ENCODE data around the gene HOXC5. TPM values are rescaled to one million over a fixed set of nuclear protein-coding genes. Genes with fewer than 3 reads are reported as not detected.

HOXC5 gene
- total RNA-seq, 2 experiments from 2014 or later: not detected

GRCh38 chr12:54014377-54015017 lies 18.4 kb upstream of the HOXC5 start:
- CTCF ChIA-PET: no interaction called here
- POLR2A ChIA-PET: no interaction called here
- Histone ChIP-seq H3K4me1 (ENCODE audit: insufficient read depth, low read length) (peaks cover 52% of the 10 kb centered on the region), H3K9me3 (ENCODE audit: control insufficient read depth in 1 of 2, insufficient read depth in 1 of 2, low read length in 2 of 2) (peaks cover 0 to 37% of the 10 kb centered on the region in 2 experiments), H3K36me3 (ENCODE audit: insufficient read depth, low read length) (no peaks in the 10 kb centered on the region), H3K27me3 (ENCODE audit: control insufficient read depth in 1 of 2, insufficient read depth in 2 of 2, low read length in 2 of 2) (peaks cover 90 to 95% of the 10 kb centered on the region in 2 experiments), H3K4me3 (ENCODE audit: low read length) (no peak overlapping the region), H3K27ac (ENCODE audit: low read depth in 1 of 2, low read length in 2 of 2) (no peak overlapping the region)
- ATAC-seq (ENCODE audit: poor library complexity): no peak
- no peak for TF ChIP-seq CTCF (IDR thresholded peaks at IDR 0.05)
- Mint-ChIP-seq H3K27ac (no peak overlapping the region), H3K27me3 (peaks cover 93% of the 10 kb centered on the region), H3K4me3 (peak overlapping the region; percentile 56), H3K36me3 (ENCODE audit: low read depth) (no peaks in the 10 kb centered on the region), H3K4me1 (ENCODE audit: low read depth) (peaks cover 38% of the 10 kb centered on the region), H3K9me3 (no peaks in the 10 kb centered on the region)
- intact Hi-C loops (cut with DNase I, micrococcal nuclease): loop anchor here in 1 of 2 experiments (2.0 kb wide), 1 partner anchor 14 kb away; the partner anchor contains the start of gene HOXC6
- DNase-seq: no peak

GRCh38 chr12:54015018-54015931 lies 17.6 kb upstream of the HOXC5 start:
- Histone ChIP-seq H3K27ac (ENCODE audit: low read depth in 1 of 2, low read length in 2 of 2) (no peak overlapping the region), H3K36me3 (ENCODE audit: insufficient read depth, low read length) (no peaks in the 10 kb centered on the region), H3K27me3 (ENCODE audit: control insufficient read depth in 1 of 2, insufficient read depth in 2 of 2, low read length in 2 of 2) (peaks cover 88 to 95% of the 10 kb centered on the region in 2 experiments), H3K4me3 (ENCODE audit: low read length) (no peak overlapping the region), H3K9me3 (ENCODE audit: control insufficient read depth in 1 of 2, insufficient read depth in 1 of 2, low read length in 2 of 2) (peaks cover 0 to 30% of the 10 kb centered on the region in 2 experiments), H3K4me1 (ENCODE audit: insufficient read depth, low read length) (peaks cover 48% of the 10 kb centered on the region)
- TF ChIP-seq CTCF (IDR thresholded peaks at IDR 0.05): no peak
- Mint-ChIP-seq H3K27ac (no peak overlapping the region), H3K9me3 (no peaks in the 10 kb centered on the region), H3K27me3 (peaks cover 93% of the 10 kb centered on the region), H3K4me3 (peak overlapping the region; percentile 56), H3K36me3 (ENCODE audit: low read depth) (no peaks in the 10 kb centered on the region), H3K4me1 (ENCODE audit: low read depth) (peaks cover 31% of the 10 kb centered on the region)
- CTCF ChIA-PET: interaction anchor here (0.8 to 2.0 kb wide), 3 partner anchors 10 to 192 kb away, joined by 3 to 6 read pairs (median 4); no protein-coding TSS in a partner anchor
- DNase-seq (no peak), ATAC-seq (ENCODE audit: poor library complexity) (no peak)
- POLR2A ChIA-PET: interaction anchor here (1.7 to 2.1 kb wide), 2 partner anchors 38 to 172 kb away, joined by 4 to 6 read pairs; partner anchors contain the start of gene HOXC4
- intact Hi-C loops (cut with DNase I, micrococcal nuclease): loop anchor here in 1 of 2 experiments (2.0 kb wide), 1 partner anchor 14 kb away; the partner anchor contains the start of gene HOXC6

DNA sequence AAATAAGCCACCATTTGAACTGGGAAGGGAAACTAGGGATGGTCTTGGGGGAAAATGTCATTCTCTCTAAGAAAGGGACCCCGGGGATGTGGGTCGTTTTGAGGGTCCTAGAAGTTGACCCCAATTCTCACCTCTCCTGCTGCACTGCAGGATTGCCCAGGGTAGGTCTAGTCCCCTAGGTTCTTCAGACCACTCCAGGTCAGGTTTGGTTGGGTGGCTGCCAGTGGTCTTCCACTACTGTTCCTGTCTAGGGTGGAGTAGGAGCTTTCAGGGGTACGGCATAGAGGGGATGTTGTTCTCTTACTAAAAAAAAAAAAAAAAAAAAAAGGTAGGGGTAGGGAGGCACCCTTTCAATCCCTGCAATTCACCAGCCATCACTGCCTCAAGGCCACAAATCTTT lies 16.8 kb upstream of the HOXC5 start:
- POLR2A ChIA-PET: interaction anchor here (0.9 to 2.1 kb wide), 3 partner anchors 10 to 171 kb away, joined by 4 to 6 read pairs (median 5); partner anchors contain the start of gene HOXC4
- Mint-ChIP-seq H3K27ac (no peak overlapping the region), H3K27me3 (peaks cover 93% of the 10 kb centered on the region), H3K4me3 (no peak overlapping the region), H3K4me1 (ENCODE audit: low read depth) (peaks cover 25% of the 10 kb centered on the region), H3K9me3 (no peaks in the 10 kb centered on the region), H3K36me3 (ENCODE audit: low read depth) (no peaks in the 10 kb centered on the region)
- Histone ChIP-seq H3K9me3 (ENCODE audit: control insufficient read depth in 1 of 2, insufficient read depth in 1 of 2, low read length in 2 of 2) (peaks cover 0 to 29% of the 10 kb centered on the region in 2 experiments), H3K4me3 (ENCODE audit: low read length) (no peak overlapping the region), H3K27ac (ENCODE audit: low read depth in 1 of 2, low read length in 2 of 2) (no peak overlapping the region), H3K36me3 (ENCODE audit: insufficient read depth, low read length) (no peaks in the 10 kb centered on the region), H3K4me1 (ENCODE audit: insufficient read depth, low read length) (peaks cover 47% of the 10 kb centered on the region), H3K27me3 (ENCODE audit: control insufficient read depth in 1 of 2, insufficient read depth in 2 of 2, low read length in 2 of 2) (peaks cover 88 to 93% of the 10 kb centered on the region in 2 experiments)
- intact Hi-C loops (cut with DNase I, micrococcal nuclease): no loop called here
- no peak for TF ChIP-seq CTCF (IDR thresholded peaks at IDR 0.05)
- no peak for ATAC-seq (ENCODE audit: poor library complexity)
- CTCF ChIA-PET: interaction anchor here (0.6 to 2.0 kb wide), 5 partner anchors 11 to 191 kb away, joined by 3 to 6 read pairs (median 3); no protein-coding TSS in a partner anchor
- no peak for DNase-seq
